ENCODE data around the gene NR0B2. TPM values are rescaled to one million over a fixed set of nuclear protein-coding genes. Genes with fewer than 3 reads are reported as not detected.

The NR0B2 gene
- total RNA-seq, 2 experiments from 2014 or later: not detected

- intact Hi-C loops (cut with micrococcal nuclease; ENCODE audit: unreplicated experiment): no loop called here
- CTCF ChIA-PET (ENCODE audit: unreplicated experiment): no interaction called here
Observed at GRCh38 chr1:26951821-26952497, 38.2 kb upstream of the NR0B2 start.

GRCh38 chr1:26951216-26951615, 37.4 kb upstream of the NR0B2 start:
- Histone ChIP-seq H3K79me2 (ENCODE audit: insufficient read depth, low read depth, low read length) (no peaks in the 10 kb centered on the region), H3K36me3 (ENCODE audit: insufficient read depth, low read length) (peaks cover 12% of the 10 kb centered on the region), H3K4me3 (ENCODE audit: low read depth, low read length, poor library complexity, severe bottlenecking) (no peak overlapping the region), H3K4me1 (ENCODE audit: insufficient read depth, low read length, poor library complexity, severe bottlenecking) (no peaks in the 10 kb centered on the region), H3K9me2 (ENCODE audit: insufficient read depth, low read length) (no peaks in the 10 kb centered on the region), H3K27ac (ENCODE audit: low read depth, low read length, poor library complexity, severe bottlenecking) (no peak overlapping the region), H3K4me2 (ENCODE audit: low read length) (no peak overlapping the region), H2AFZ (ENCODE audit: low read length) (no peak overlapping the region), H4K20me1 (ENCODE audit: insufficient read depth, low read length) (no peaks in the 10 kb centered on the region), H3K9me3 (ENCODE audit: low read length) (no peaks in the 10 kb centered on the region)
- DNase-seq (ENCODE audit: low spot score): no peak
- ChIA-PET CTCF (ENCODE audit: unreplicated experiment) (no interaction called here), POLR2A (interaction anchor here (0.6 kb wide), 1 partner anchor 31 kb away, joined by 3 read pairs; no protein-coding TSS in a partner anchor)
- intact Hi-C loops (cut with micrococcal nuclease; ENCODE audit: unreplicated experiment): no loop called here
- TF ChIP-seq CTCF (conservative IDR thresholded peaks at IDR 0.05; ENCODE audit: low read length): no peak
- no peak for TF ChIP-seq EZH2phosphoT487 (IDR thresholded peaks at IDR 0.05; ENCODE audit: borderline replicate concordance, low read depth, low read length)
- no TSS peak for BruUV-seq (replicated peaks)

More at GRCh38 chr1:26951821-26952497, 38.2 kb upstream of the NR0B2 start:
- no peak overlapping the region for H3K27ac ChIP-seq (ENCODE audit: low read depth, low read length, poor library complexity, severe bottlenecking)
- H3K36me3 ChIP-seq (ENCODE audit: insufficient read depth, low read length): peaks cover 5% of the 10 kb centered on the region
- BruUV-seq (replicated peaks): no TSS peak
- H3K4me1 ChIP-seq (ENCODE audit: insufficient read depth, low read length, poor library complexity, severe bottlenecking): no peaks in the 10 kb centered on the region
- H2AFZ ChIP-seq (ENCODE audit: low read length): no peak overlapping the region
- no peaks in the 10 kb centered on the region for H3K9me2 ChIP-seq (ENCODE audit: insufficient read depth, low read length)
- no peaks in the 10 kb centered on the region for H3K9me3 ChIP-seq (ENCODE audit: low read length)
- H3K79me2 ChIP-seq (ENCODE audit: insufficient read depth, low read depth, low read length): no peaks in the 10 kb centered on the region
- no peak for DNase-seq (ENCODE audit: low spot score)
- H3K4me3 ChIP-seq (ENCODE audit: low read depth, low read length, poor library complexity, severe bottlenecking): no peak overlapping the region
- H4K20me1 ChIP-seq (ENCODE audit: insufficient read depth, low read length): no peaks in the 10 kb centered on the region
- TF ChIP-seq EZH2phosphoT487 (IDR thresholded peaks at IDR 0.05; ENCODE audit: borderline replicate concordance, low read depth, low read length) (no peak), CTCF (conservative IDR thresholded peaks at IDR 0.05; ENCODE audit: low read length) (no peak)
- POLR2A ChIA-PET: no interaction called here
- no peak overlapping the region for H3K4me2 ChIP-seq (ENCODE audit: low read length)

DNA sequence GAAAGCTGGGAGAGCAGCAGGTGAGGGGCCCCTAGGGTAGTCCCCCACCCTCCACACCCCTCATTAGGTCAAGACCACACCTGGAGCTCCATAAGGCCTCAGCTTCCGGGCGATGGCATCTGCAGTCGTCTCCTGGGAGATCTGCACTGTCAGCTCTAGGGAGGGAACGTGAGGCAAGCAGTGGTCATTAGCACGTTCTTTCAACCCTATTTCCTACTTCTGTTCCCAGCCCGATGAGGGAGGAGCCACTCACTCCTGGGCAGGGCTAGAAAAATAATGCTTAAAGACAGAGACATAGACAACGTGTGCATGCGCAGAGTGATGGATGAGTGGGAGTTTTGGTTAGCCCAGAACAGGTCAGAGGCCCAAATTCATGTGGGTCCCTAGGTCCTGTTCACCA, 36.8 kb upstream of the NR0B2 start:
- intact Hi-C loops (cut with micrococcal nuclease; ENCODE audit: unreplicated experiment): no loop called here
- no peak for DNase-seq (ENCODE audit: low spot score)
- POLR2A ChIA-PET: no interaction called here
- BruUV-seq (replicated peaks): no TSS peak
- CTCF ChIA-PET (ENCODE audit: unreplicated experiment): no interaction called here
- Histone ChIP-seq H3K36me3 (ENCODE audit: insufficient read depth, low read length) (peaks cover 18% of the 10 kb centered on the region), H3K9me2 (ENCODE audit: insufficient read depth, low read length) (no peaks in the 10 kb centered on the region), H3K27ac (ENCODE audit: low read depth, low read length, poor library complexity, severe bottlenecking) (no peak overlapping the region), H3K4me1 (ENCODE audit: insufficient read depth, low read length, poor library complexity, severe bottlenecking) (no peaks in the 10 kb centered on the region), H3K79me2 (ENCODE audit: insufficient read depth, low read depth, low read length) (no peaks in the 10 kb centered on the region), H2AFZ (ENCODE audit: low read length) (no peak overlapping the region), H3K4me3 (ENCODE audit: low read depth, low read length, poor library complexity, severe bottlenecking) (no peak overlapping the region), H3K4me2 (ENCODE audit: low read length) (no peak overlapping the region), H3K9me3 (ENCODE audit: low read length) (no peaks in the 10 kb centered on the region), H4K20me1 (ENCODE audit: insufficient read depth, low read length) (no peaks in the 10 kb centered on the region)
- no peak for TF ChIP-seq EZH2phosphoT487 (IDR thresholded peaks at IDR 0.05; ENCODE audit: borderline replicate concordance, low read depth, low read length)
- TF ChIP-seq CTCF (conservative IDR thresholded peaks at IDR 0.05; ENCODE audit: low read length): no peak

Data from OCI-LY7 (cell line).